ENCODE results near the gene REM1.
"Not testable (repeated sequence)": the region's sequence is repeated elsewhere in the genome, so short reads cannot be mapped to it uniquely, and the experiment has no call there.

REM1 gene, protein sequence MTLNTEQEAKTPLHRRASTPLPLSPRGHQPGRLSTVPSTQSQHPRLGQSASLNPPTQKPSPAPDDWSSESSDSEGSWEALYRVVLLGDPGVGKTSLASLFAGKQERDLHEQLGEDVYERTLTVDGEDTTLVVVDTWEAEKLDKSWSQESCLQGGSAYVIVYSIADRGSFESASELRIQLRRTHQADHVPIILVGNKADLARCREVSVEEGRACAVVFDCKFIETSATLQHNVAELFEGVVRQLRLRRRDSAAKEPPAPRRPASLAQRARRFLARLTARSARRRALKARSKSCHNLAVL

GRCh38 chr20:31474758-31475427, at the start of gene REM1, which contains the start of gene DEFB124:
TSS of gene REM1 (plus strand) at chr20:31475288. CDS start at chr20:31476446, 1,158 bp downstream.
TSS of gene DEFB124 (minus strand) at chr20:31475127. CDS start at chr20:31473013, 2,114 bp downstream.
- H3K9ac ChIP-seq (ENCODE audit: low read length) = no peak within 1 kb of the TSS
- H3K4me1 ChIP-seq (ENCODE audit: control insufficient read depth, low read depth, low read length) = no peaks in the 10 kb centered on the region
- H3K36me3 ChIP-seq (ENCODE audit: control insufficient read depth, low read depth, low read length) = no peaks in the 10 kb centered on the region
- H3K27ac ChIP-seq (ENCODE audit: low read length) = no peak within 1 kb of the TSS
- no peaks in the 10 kb centered on the region for H3K9me3 ChIP-seq (ENCODE audit: control insufficient read depth, low read depth, low read length)
- H3K4me3 ChIP-seq (ENCODE audit: low read length) = peak within 1 kb of the TSS; percentile 49
- peaks cover 37% of the 10 kb centered on the region for H3K27me3 ChIP-seq (ENCODE audit: control insufficient read depth, insufficient read depth, low read length)

GRCh38 chr20:31425797-31426196, 49.3 kb upstream of the REM1 start:
- Histone ChIP-seq H3K36me3 (ENCODE audit: control insufficient read depth, low read depth, low read length) (no peaks in the 10 kb centered on the region), H3K4me3 (ENCODE audit: low read length) (no peak overlapping the region), H3K27ac (ENCODE audit: low read length) (no peak overlapping the region), H3K4me1 (ENCODE audit: control insufficient read depth, low read depth, low read length) (no peaks in the 10 kb centered on the region), H3K9ac (ENCODE audit: low read length) (no peak overlapping the region), H3K9me3 (ENCODE audit: control insufficient read depth, low read depth, low read length) (peaks cover 25% of the 10 kb centered on the region), H3K27me3 (ENCODE audit: control insufficient read depth, insufficient read depth, low read length) (no peaks in the 10 kb centered on the region)

DNA sequence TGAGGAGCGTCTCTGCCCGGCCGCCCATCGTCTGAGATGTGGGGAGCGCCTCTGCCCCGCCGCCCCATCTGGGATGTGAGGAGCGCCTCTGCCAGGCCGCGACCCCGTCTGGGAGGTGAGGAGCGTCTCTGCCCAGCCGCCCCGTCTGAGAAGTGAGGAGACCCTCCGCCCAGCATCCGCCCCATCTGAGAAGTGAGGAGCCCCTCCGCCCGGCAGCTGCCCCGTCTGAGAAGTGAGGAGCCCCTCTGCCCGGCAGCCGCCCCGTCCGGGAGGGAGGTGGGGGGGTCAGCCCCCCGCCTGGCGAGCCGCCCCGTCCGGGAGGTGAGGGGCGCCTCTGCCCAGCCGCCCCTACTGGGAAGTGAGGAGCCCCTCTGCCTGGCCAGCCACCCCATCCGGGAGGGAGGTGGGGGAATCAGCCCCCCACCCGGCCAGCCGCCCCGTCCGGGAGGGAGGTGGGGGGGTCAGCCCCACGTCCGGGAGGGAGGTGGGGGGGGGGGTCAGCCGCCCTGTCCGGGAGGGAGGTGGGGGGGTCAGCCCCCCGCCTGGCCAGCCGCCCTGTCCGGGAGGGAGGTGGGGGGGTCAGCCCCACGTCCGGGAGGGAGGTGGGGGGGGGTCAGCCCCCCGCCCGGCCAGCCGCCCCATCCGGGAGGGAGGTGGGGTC, 48.1 kb upstream of the REM1 start:
- H3K27ac ChIP-seq (ENCODE audit: low read length); H3K36me3 ChIP-seq (ENCODE audit: control insufficient read depth, low read depth, low read length); H3K4me1 ChIP-seq (ENCODE audit: control insufficient read depth, low read depth, low read length); H3K27me3 ChIP-seq (ENCODE audit: control insufficient read depth, insufficient read depth, low read length); H3K9ac ChIP-seq (ENCODE audit: low read length); H3K4me3 ChIP-seq (ENCODE audit: low read length): not testable (repeated sequence)
- H3K9me3 ChIP-seq (ENCODE audit: control insufficient read depth, low read depth, low read length) = peaks cover 28% of the 10 kb centered on the region

- peaks cover 33% of the 10 kb centered on the region for H3K9me3 ChIP-seq (ENCODE audit: control insufficient read depth, low read depth, low read length)
- H3K27me3 ChIP-seq (ENCODE audit: control insufficient read depth, insufficient read depth, low read length); H3K9ac ChIP-seq (ENCODE audit: low read length); H3K36me3 ChIP-seq (ENCODE audit: control insufficient read depth, low read depth, low read length); H3K4me3 ChIP-seq (ENCODE audit: low read length); H3K4me1 ChIP-seq (ENCODE audit: control insufficient read depth, low read depth, low read length); H3K27ac ChIP-seq (ENCODE audit: low read length): not testable (repeated sequence)
Observed at GRCh38 chr20:31427576-31427975, 47.5 kb upstream of the REM1 start.

GRCh38 chr20:31430568-31431115, 44.4 kb upstream of the REM1 start:
- Histone ChIP-seq H3K27ac (ENCODE audit: low read length) (no peak overlapping the region), H3K27me3 (ENCODE audit: control insufficient read depth, insufficient read depth, low read length) (no peaks in the 10 kb centered on the region), H3K36me3 (ENCODE audit: control insufficient read depth, low read depth, low read length) (no peaks in the 10 kb centered on the region), H3K9me3 (ENCODE audit: control insufficient read depth, low read depth, low read length) (peaks cover 30% of the 10 kb centered on the region), H3K4me1 (ENCODE audit: control insufficient read depth, low read depth, low read length) (no peaks in the 10 kb centered on the region), H3K9ac (ENCODE audit: low read length) (no peak overlapping the region), H3K4me3 (ENCODE audit: low read length) (no peak overlapping the region)

DNA sequence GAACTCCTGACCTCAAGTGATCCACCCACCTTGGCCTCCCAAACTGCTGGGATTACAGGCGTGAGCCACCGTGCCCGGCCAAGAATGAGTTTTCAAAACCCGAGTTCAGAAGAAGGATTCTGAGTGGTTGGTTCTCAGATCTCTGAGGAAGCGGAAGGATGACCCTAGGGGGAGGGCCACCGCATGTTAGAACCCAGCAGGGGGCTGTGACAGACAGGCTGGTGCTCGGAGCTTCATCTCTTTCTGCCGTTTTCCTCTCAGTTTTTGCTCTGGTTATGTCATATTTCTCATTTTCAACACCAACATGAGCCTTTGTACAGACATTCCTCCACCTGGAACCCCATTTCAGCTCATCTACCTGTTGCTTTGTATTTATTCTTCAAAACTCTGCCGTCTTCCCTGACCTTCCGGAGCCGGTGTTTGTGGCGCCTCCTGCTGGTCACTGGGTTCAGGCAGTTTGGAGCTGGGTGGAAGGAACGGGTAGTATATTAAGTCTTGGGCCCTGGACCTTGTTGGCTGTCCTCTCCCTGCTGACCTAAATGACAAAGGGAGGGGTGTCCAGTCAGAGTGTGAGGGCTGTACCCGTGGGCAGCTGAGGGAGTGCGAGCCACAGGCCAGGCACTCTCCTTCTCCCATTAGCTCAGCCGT, 35.0 kb upstream of the REM1 start, which contains the start of gene DEFB123:
TSS of gene DEFB123 (plus strand) at position 621 of the 648 bp plus-strand sequence. CDS start 67 bp downstream, outside the sequence.
- H3K9ac ChIP-seq (ENCODE audit: low read length) = no peak within 1 kb of the TSS
- no peak within 1 kb of the TSS for H3K4me3 ChIP-seq (ENCODE audit: low read length)
- H3K27me3 ChIP-seq (ENCODE audit: control insufficient read depth, insufficient read depth, low read length) = no peaks in the 10 kb centered on the region
- H3K4me1 ChIP-seq (ENCODE audit: control insufficient read depth, low read depth, low read length) = no peaks in the 10 kb centered on the region
- no peaks in the 10 kb centered on the region for H3K36me3 ChIP-seq (ENCODE audit: control insufficient read depth, low read depth, low read length)
- H3K9me3 ChIP-seq (ENCODE audit: control insufficient read depth, low read depth, low read length) = peaks cover 56% of the 10 kb centered on the region
- H3K27ac ChIP-seq (ENCODE audit: low read length) = no peak within 1 kb of the TSS

GRCh38 chr20:31446084-31446819, 28.8 kb upstream of the REM1 start:
- no peaks in the 10 kb centered on the region for H3K4me1 ChIP-seq (ENCODE audit: control insufficient read depth, low read depth, low read length)
- peaks cover 49% of the 10 kb centered on the region for H3K9me3 ChIP-seq (ENCODE audit: control insufficient read depth, low read depth, low read length)
- no peak overlapping the region for H3K27ac ChIP-seq (ENCODE audit: low read length)
- no peaks in the 10 kb centered on the region for H3K27me3 ChIP-seq (ENCODE audit: control insufficient read depth, insufficient read depth, low read length)
- H3K36me3 ChIP-seq (ENCODE audit: control insufficient read depth, low read depth, low read length) = no peaks in the 10 kb centered on the region
- no peak overlapping the region for H3K9ac ChIP-seq (ENCODE audit: low read length)
- H3K4me3 ChIP-seq (ENCODE audit: low read length) = no peak overlapping the region

- no peaks in the 10 kb centered on the region for H3K36me3 ChIP-seq (ENCODE audit: control insufficient read depth, low read depth, low read length)
- no peaks in the 10 kb centered on the region for H3K27me3 ChIP-seq (ENCODE audit: control insufficient read depth, insufficient read depth, low read length)
- no peaks in the 10 kb centered on the region for H3K4me1 ChIP-seq (ENCODE audit: control insufficient read depth, low read depth, low read length)
- peaks cover 42% of the 10 kb centered on the region for H3K9me3 ChIP-seq (ENCODE audit: control insufficient read depth, low read depth, low read length)
- H3K4me3 ChIP-seq (ENCODE audit: low read length) = no peak overlapping the region
- no peak overlapping the region for H3K9ac ChIP-seq (ENCODE audit: low read length)
- H3K27ac ChIP-seq (ENCODE audit: low read length) = no peak overlapping the region
Observed at GRCh38 chr20:31449511-31450414, 25.3 kb upstream of the REM1 start.

- Histone ChIP-seq H3K27ac (ENCODE audit: low read length) (no peak overlapping the region), H3K9ac (ENCODE audit: low read length) (no peak overlapping the region), H3K36me3 (ENCODE audit: control insufficient read depth, low read depth, low read length) (no peaks in the 10 kb centered on the region), H3K4me1 (ENCODE audit: control insufficient read depth, low read depth, low read length) (no peaks in the 10 kb centered on the region), H3K9me3 (ENCODE audit: control insufficient read depth, low read depth, low read length) (peaks cover 28% of the 10 kb centered on the region), H3K4me3 (ENCODE audit: low read length) (no peak overlapping the region), H3K27me3 (ENCODE audit: control insufficient read depth, insufficient read depth, low read length) (no peaks in the 10 kb centered on the region)
Observed at GRCh38 chr20:31452575-31452974, 22.5 kb upstream of the REM1 start.

GRCh38 chr20:31454361-31454760, 20.7 kb upstream of the REM1 start:
- H3K36me3 ChIP-seq (ENCODE audit: control insufficient read depth, low read depth, low read length) = no peaks in the 10 kb centered on the region
- no peak overlapping the region for H3K27ac ChIP-seq (ENCODE audit: low read length)
- H3K27me3 ChIP-seq (ENCODE audit: control insufficient read depth, insufficient read depth, low read length) = no peaks in the 10 kb centered on the region
- H3K9me3 ChIP-seq (ENCODE audit: control insufficient read depth, low read depth, low read length) = peaks cover 23% of the 10 kb centered on the region
- H3K9ac ChIP-seq (ENCODE audit: low read length) = no peak overlapping the region
- H3K4me1 ChIP-seq (ENCODE audit: control insufficient read depth, low read depth, low read length) = no peaks in the 10 kb centered on the region
- no peak overlapping the region for H3K4me3 ChIP-seq (ENCODE audit: low read length)

All from iPS-18a (cell line).